Astrocyte (in vitro differentiated cells and primary cell): ENCODE results near the gene CDK5RAP2. TPM values are rescaled to one million over a fixed set of nuclear protein-coding genes. Genes with fewer than 3 reads are reported as not detected.

Experiments used
- DNase-seq: peaks from one replicate; pipeline ENCODE4 v3.0.0-alpha.2; 2010; ENCODE audit warnings: low read depth
- FAIRE-seq: peaks from 2 replicates; lab custom pipeline; 2011; peaks lifted over from hg19 to GRCh38; lab: Jason Lieb, UNC
- H2AFZ ChIP-seq: 2 replicates; pipeline ENCODE4 v1.6.0; 2012; ENCODE audit warnings: low read depth, low read length, inconsistent platforms
- H3K27ac ChIP-seq: 2 replicates; pipeline ENCODE4 v1.5.1; 2011; ENCODE audit warnings: low read depth, low read length, inconsistent platforms
- H3K27me3 ChIP-seq: 2 replicates; pipeline ENCODE4 v1.6.0; 2011; ENCODE audit warnings: low read length, inconsistent platforms; ENCODE audit not compliant: insufficient read depth
- H3K36me3 ChIP-seq: 2 replicates; pipeline ENCODE4 v1.5.1; 2011; ENCODE audit warnings: low read length, inconsistent platforms; ENCODE audit not compliant: insufficient read depth
- H3K4me1 ChIP-seq: 2 replicates; pipeline ENCODE4 v1.5.1; 2011; ENCODE audit warnings: low read length, inconsistent platforms; ENCODE audit not compliant: insufficient read depth
- H3K4me2 ChIP-seq: 2 replicates; pipeline ENCODE4 v1.6.0; 2012; ENCODE audit warnings: low read length, inconsistent platforms
- H3K4me3 ChIP-seq: 2 replicates; pipeline ENCODE4 v1.5.1; 2011; ENCODE audit warnings: low read depth, mild to moderate bottlenecking, low read length, inconsistent platforms; ENCODE audit not compliant: insufficient read depth
- H3K79me2 ChIP-seq: 2 replicates; pipeline ENCODE4 v1.6.0; 2012; ENCODE audit warnings: mild to moderate bottlenecking, low read length, inconsistent platforms; ENCODE audit not compliant: insufficient read depth
- H3K9ac ChIP-seq: 2 replicates; pipeline ENCODE4 v1.6.0; 2012; ENCODE audit warnings: mild to moderate bottlenecking, low read length, inconsistent platforms
- H3K9me3 ChIP-seq: 2 replicates; pipeline ENCODE4 v1.5.1; 2012; ENCODE audit warnings: low read depth, mild to moderate bottlenecking, low read length, inconsistent platforms; ENCODE audit not compliant: insufficient read depth
- H4K20me1 ChIP-seq: 2 replicates; pipeline ENCODE4 v1.6.0; 2012; ENCODE audit warnings: low read length, inconsistent platforms; ENCODE audit not compliant: insufficient read depth
- H3K27ac Mint-ChIP-seq: one replicate; pipeline ENCODE4 v1.8.0; 2021; ENCODE audit warnings: mild to moderate bottlenecking, mixed read lengths; ENCODE audit not compliant: unreplicated experiment
- H3K27me3 Mint-ChIP-seq: one replicate; pipeline ENCODE4 v1.8.0; 2021; ENCODE audit warnings: low read depth, mixed read lengths; ENCODE audit not compliant: unreplicated experiment
- H3K36me3 Mint-ChIP-seq: one replicate; pipeline ENCODE4 v1.8.0; 2021; ENCODE audit warnings: low read depth, mixed read lengths; ENCODE audit not compliant: unreplicated experiment
- H3K4me1 Mint-ChIP-seq: one replicate; pipeline ENCODE4 v1.8.0; 2021; ENCODE audit warnings: low read depth, mixed read lengths; ENCODE audit not compliant: unreplicated experiment
- H3K4me3 Mint-ChIP-seq: one replicate; pipeline ENCODE4 v1.8.0; 2021; ENCODE audit warnings: mild to moderate bottlenecking, moderate library complexity, mixed read lengths; ENCODE audit not compliant: unreplicated experiment
- H3K9me3 Mint-ChIP-seq: one replicate; pipeline ENCODE4 v1.8.0; 2021; ENCODE audit warnings: mild to moderate bottlenecking, mixed read lengths; ENCODE audit not compliant: unreplicated experiment
- CTCF ChIP-seq: IDR thresholded peaks from 2 replicates; pipeline ENCODE4 v1.5.1; 2011; ENCODE audit warnings: low read depth, mild to moderate bottlenecking, inconsistent platforms, low read length, moderate library complexity; ENCODE audit not compliant: insufficient read depth
- EZH2 ChIP-seq: IDR thresholded peaks from 2 replicates; pipeline ENCODE4 v1.6.1; 2012; ENCODE audit warnings: mild to moderate bottlenecking, low read length, inconsistent platforms; ENCODE audit not compliant: insufficient read depth
- total RNA-seq: library from RNA; stranded (reverse); gene quantifications from 2 replicates; pipeline ENCODE4 v1.2.1, GENCODE V29; 2021

Gene CDK5RAP2
- total RNA-seq, 1 donor from 2014 or later, result 36.3 TPM

DNA sequence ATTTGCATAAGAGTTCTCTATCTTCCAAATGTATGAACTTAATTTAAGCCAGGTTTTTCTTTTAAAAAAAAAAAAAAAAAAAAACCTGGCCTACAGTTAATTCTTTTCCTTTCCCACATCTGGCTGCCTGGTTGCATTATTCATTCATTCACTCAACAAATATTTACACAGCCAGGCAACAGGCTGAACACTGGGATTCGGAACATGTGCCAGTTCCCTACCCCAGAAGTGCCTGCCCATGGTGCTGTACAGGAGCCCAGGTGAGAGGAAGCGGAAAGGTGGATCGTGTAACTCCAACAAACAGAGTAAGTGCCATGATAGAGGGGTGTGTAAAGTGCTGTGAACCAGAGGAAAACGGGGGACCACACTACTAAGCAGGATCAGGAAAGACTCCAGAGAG is 93.6 kb downstream of the CDK5RAP2 start:
- H3K9me3 Mint-ChIP-seq, result no peaks in the 10 kb centered on the region
- no peaks in the 10 kb centered on the region for H4K20me1 ChIP-seq
- H3K4me3 ChIP-seq, result no peak overlapping the region

GRCh38 chr9:120485788-120486187 is 94.2 kb downstream of the CDK5RAP2 start:
- no peak overlapping the region for H3K4me3 ChIP-seq
- TF ChIP-seq CTCF, result no peak
- no peak for TF ChIP-seq EZH2
- H3K36me3 ChIP-seq, result peaks cover 16% of the 10 kb centered on the region
- H4K20me1 ChIP-seq, result no peaks in the 10 kb centered on the region
- no peak overlapping the region for H3K27ac ChIP-seq
- Mint-ChIP-seq H3K4me3 (no peak overlapping the region), H3K27ac (no peak overlapping the region), H3K36me3 (peaks cover 12% of the 10 kb centered on the region), H3K4me1 (no peaks in the 10 kb centered on the region), H3K9me3 (no peaks in the 10 kb centered on the region), H3K27me3 (no peaks in the 10 kb centered on the region)
- H3K9me3 ChIP-seq, result no peaks in the 10 kb centered on the region
- FAIRE-seq (no peak), DNase-seq (no peak)
- no peak overlapping the region for H2AFZ ChIP-seq
- H3K79me2 ChIP-seq, result no peaks in the 10 kb centered on the region
- H3K4me2 ChIP-seq, result no peak overlapping the region
- peaks cover 4% of the 10 kb centered on the region for H3K4me1 ChIP-seq
- H3K27me3 ChIP-seq, result no peaks in the 10 kb centered on the region
- no peak overlapping the region for H3K9ac ChIP-seq

More for the DNA sequence above, 93.6 kb downstream of the CDK5RAP2 start:
- Histone ChIP-seq H3K9me3 (no peaks in the 10 kb centered on the region), H2AFZ (no peak overlapping the region), H3K79me2 (no peaks in the 10 kb centered on the region), H3K9ac (no peak overlapping the region), H3K4me1 (no peaks in the 10 kb centered on the region), H3K27me3 (no peaks in the 10 kb centered on the region), H3K36me3 (peaks cover 18% of the 10 kb centered on the region), H3K4me2 (no peak overlapping the region), H3K27ac (no peak overlapping the region)
- no peak overlapping the region for H3K4me3 Mint-ChIP-seq
- H3K27me3 Mint-ChIP-seq, result no peaks in the 10 kb centered on the region
- peaks cover 12% of the 10 kb centered on the region for H3K36me3 Mint-ChIP-seq
- FAIRE-seq, result no peak
- no peak for TF ChIP-seq EZH2
- no peak for TF ChIP-seq CTCF
- no peaks in the 10 kb centered on the region for H3K4me1 Mint-ChIP-seq
- no peak overlapping the region for H3K27ac Mint-ChIP-seq
- DNase-seq, result no peak

DNA sequence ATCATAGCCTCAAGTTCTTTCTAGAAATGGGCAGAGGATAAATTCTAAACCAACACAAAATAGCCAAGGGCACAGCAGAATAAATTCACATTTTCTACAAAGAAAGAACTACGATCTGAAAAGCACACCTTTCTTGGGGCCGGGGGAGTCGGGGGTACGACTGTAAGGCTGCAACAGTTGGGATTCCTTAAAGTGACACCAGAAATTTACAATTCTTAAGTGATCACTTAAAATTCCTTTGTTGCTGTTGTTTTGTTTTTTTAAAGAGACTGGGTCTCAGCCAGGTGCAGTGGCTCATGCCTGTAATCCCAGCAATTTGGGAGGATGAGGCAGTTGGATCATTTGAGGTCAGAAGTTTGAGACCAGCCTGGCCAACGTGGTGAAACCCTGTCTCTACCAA is 95.8 kb downstream of the CDK5RAP2 start:
- Histone ChIP-seq H2AFZ (no peak overlapping the region), H3K4me2 (no peak overlapping the region), H3K79me2 (no peaks in the 10 kb centered on the region), H3K9me3 (no peaks in the 10 kb centered on the region), H3K4me1 (peaks cover 5% of the 10 kb centered on the region), H3K27ac (no peak overlapping the region), H3K27me3 (no peaks in the 10 kb centered on the region), H3K9ac (no peak overlapping the region), H3K36me3 (peaks cover 9% of the 10 kb centered on the region), H4K20me1 (no peaks in the 10 kb centered on the region), H3K4me3 (no peak overlapping the region)
- no peaks in the 10 kb centered on the region for H3K9me3 Mint-ChIP-seq
- no peak for FAIRE-seq
- DNase-seq, result no peak
- TF ChIP-seq EZH2 (no peak), CTCF (no peak)
- no peaks in the 10 kb centered on the region for H3K4me1 Mint-ChIP-seq
- peaks cover 12% of the 10 kb centered on the region for H3K36me3 Mint-ChIP-seq
- H3K4me3 Mint-ChIP-seq, result no peak overlapping the region
- no peak overlapping the region for H3K27ac Mint-ChIP-seq
- no peaks in the 10 kb centered on the region for H3K27me3 Mint-ChIP-seq
